WTC11 (cell line): ENCODE measurements around the gene PYHIN1.

Experiments
- ELF4 ChIP-seq: sonication (generic); formaldehyde crosslinking; IDR thresholded peaks from 2 replicates; pipeline ENCODE4 v1.8.1; 2022; ENCODE audit warnings: low read depth, mild to moderate bottlenecking, moderate library complexity, missing genetic modification reagents
- FOXK1 ChIP-seq: sonication (generic); formaldehyde crosslinking; IDR thresholded peaks from 2 replicates; pipeline ENCODE4 v1.8.0; 2022; ENCODE audit warnings: mild to moderate bottlenecking, moderate library complexity, missing genetic modification reagents
- TF ChIP-seq, protein P1 (sequence below): sonication (generic); formaldehyde crosslinking; IDR thresholded peaks from 2 replicates; pipeline ENCODE4 v1.8.0; 2022; ENCODE audit warnings: missing genetic modification reagents
- TF ChIP-seq, protein P2 (sequence below): sonication (generic); formaldehyde crosslinking; IDR thresholded peaks from 2 replicates; pipeline ENCODE4 v1.8.0; 2022; ENCODE audit warnings: mild to moderate bottlenecking, missing genetic modification reagents

DNA sequence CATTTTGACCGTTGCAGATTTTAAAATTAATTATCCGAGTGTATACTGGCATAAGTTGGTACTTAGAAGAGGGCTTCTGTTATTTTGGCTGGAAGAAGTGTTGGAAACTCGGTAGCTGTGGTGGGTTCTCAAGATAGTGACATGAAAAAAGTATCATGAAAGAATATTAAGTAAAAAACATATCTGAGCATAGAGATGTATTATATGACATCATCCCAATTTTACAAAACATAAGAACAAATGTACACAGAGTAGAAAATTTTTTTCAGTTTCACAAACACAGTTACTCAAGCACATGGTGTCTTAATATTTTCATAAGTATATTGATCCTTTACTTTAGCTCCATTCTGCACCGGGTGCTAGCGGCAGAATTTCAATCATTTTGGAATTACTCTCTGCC, 79.0 kb downstream of the PYHIN1 start:
- no peak for TF ChIP-seq FOXK1 (CRISPR knock-in tag)
- TF ChIP-seq, protein P1, sequence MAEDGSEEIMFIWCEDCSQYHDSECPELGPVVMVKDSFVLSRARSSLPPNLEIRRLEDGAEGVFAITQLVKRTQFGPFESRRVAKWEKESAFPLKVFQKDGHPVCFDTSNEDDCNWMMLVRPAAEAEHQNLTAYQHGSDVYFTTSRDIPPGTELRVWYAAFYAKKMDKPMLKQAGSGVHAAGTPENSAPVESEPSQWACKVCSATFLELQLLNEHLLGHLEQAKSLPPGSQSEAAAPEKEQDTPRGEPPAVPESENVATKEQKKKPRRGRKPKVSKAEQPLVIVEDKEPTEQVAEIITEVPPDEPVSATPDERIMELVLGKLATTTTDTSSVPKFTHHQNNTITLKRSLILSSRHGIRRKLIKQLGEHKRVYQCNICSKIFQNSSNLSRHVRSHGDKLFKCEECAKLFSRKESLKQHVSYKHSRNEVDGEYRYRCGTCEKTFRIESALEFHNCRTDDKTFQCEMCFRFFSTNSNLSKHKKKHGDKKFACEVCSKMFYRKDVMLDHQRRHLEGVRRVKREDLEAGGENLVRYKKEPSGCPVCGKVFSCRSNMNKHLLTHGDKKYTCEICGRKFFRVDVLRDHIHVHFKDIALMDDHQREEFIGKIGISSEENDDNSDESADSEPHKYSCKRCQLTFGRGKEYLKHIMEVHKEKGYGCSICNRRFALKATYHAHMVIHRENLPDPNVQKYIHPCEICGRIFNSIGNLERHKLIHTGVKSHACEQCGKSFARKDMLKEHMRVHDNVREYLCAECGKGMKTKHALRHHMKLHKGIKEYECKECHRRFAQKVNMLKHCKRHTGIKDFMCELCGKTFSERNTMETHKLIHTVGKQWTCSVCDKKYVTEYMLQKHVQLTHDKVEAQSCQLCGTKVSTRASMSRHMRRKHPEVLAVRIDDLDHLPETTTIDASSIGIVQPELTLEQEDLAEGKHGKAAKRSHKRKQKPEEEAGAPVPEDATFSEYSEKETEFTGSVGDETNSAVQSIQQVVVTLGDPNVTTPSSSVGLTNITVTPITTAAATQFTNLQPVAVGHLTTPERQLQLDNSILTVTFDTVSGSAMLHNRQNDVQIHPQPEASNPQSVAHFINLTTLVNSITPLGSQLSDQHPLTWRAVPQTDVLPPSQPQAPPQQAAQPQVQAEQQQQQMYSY, result no peak
- TF ChIP-seq, protein P2, sequence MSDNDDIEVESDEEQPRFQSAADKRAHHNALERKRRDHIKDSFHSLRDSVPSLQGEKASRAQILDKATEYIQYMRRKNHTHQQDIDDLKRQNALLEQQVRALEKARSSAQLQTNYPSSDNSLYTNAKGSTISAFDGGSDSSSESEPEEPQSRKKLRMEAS (CRISPR knock-in tag), result no peak
- no peak for TF ChIP-seq ELF4
